ENCODE measurements around the gene TMC8.
"Not testable (repeated sequence)": the region's sequence is repeated elsewhere in the genome, so short reads cannot be mapped to it uniquely, and the experiment has no call there.

Gene TMC8

DNA sequence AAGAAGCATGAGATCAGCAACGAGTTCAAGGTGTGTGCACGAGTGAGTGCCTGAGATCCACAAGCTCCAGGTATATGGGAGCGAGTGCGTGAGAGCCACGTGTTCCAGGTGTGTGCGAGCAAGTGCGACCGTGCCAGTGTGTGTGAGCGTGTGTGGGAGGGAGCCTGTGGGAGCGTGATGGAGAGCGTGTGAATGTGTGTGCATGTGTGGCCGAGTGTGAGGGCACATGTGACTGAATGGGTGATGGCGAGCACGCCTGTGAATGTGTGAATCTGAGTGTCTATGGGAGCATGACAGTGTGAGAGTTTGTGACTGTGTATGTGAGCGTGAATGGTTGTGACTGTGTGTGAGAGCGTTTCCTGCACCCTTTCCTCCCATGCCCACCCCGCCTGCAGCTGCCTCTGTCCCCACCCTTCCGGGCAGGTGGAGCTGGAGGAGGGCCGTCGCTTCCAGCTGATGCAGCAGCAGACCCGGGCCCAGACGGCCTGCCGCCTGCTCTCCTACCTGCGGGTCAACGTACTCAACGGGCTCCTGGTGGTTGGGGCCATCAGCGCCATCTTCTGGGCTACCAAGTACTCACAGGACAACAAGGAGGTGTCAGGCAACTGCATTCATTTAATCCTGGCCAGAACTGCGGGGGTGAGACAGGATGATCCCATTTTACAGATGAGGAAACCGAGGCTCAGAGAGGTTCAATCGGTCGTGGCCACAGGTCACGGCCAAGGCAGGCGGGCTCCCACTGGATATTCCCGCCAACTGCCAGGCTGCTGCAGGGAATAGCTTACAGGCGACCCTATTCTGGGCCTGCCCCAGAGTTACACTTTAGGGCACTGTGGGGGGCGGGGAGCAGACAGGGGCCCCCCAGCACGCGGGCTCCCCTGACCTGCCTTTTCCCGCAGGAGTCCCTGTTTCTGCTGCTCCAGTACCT lies 3.7 kb downstream of the TMC8 start:
- Histone ChIP-seq H3K4me1 (ENCODE audit: control insufficient read depth, insufficient read depth, low read length) (peaks cover 5% of the 10 kb centered on the region), H3K9ac (ENCODE audit: low read depth, low read length) (no peak overlapping the region), H3K4me3 (ENCODE audit: low read depth, low read length) (peak overlapping the region; percentile 22), H3K9me3 (ENCODE audit: control insufficient read depth, insufficient read depth, low read length) (no peaks in the 10 kb centered on the region), H3K36me3 (ENCODE audit: control insufficient read depth, insufficient read depth, low read length) (no peaks in the 10 kb centered on the region), H3K27me3 (ENCODE audit: control insufficient read depth, insufficient read depth, low read length) (peaks cover 27% of the 10 kb centered on the region)

DNA sequence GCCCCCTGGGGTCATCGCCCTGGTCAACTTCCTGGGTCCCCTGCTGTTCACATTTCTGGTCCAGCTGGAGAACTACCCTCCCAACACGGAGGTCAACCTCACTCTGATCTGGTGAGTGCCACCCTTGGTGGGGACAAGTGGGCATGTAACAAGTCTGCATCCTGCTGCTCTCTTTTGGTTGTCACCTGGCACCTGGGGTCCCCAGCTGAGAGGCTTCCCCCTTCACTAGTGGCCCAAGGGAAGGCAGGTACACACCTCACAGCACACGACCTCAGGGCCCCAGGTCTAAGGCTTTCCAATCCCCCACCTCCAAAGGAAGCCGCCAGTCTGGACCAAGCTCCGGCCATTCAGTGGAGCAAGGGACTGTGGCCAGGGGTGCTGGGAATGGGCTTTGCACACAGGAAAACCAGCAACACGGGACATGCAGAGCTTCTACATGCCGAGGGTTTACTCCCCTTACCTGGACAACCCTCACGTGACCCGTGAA lies 4.4 kb downstream of the TMC8 start:
- Histone ChIP-seq H3K9ac (ENCODE audit: low read depth, low read length) (no peak overlapping the region), H3K27me3 (ENCODE audit: control insufficient read depth, insufficient read depth, low read length) (peaks cover 25% of the 10 kb centered on the region), H3K36me3 (ENCODE audit: control insufficient read depth, insufficient read depth, low read length) (no peaks in the 10 kb centered on the region), H3K4me3 (ENCODE audit: low read depth, low read length) (no peak overlapping the region), H3K4me1 (ENCODE audit: control insufficient read depth, insufficient read depth, low read length) (peaks cover 4% of the 10 kb centered on the region), H3K9me3 (ENCODE audit: control insufficient read depth, insufficient read depth, low read length) (no peaks in the 10 kb centered on the region)

DNA sequence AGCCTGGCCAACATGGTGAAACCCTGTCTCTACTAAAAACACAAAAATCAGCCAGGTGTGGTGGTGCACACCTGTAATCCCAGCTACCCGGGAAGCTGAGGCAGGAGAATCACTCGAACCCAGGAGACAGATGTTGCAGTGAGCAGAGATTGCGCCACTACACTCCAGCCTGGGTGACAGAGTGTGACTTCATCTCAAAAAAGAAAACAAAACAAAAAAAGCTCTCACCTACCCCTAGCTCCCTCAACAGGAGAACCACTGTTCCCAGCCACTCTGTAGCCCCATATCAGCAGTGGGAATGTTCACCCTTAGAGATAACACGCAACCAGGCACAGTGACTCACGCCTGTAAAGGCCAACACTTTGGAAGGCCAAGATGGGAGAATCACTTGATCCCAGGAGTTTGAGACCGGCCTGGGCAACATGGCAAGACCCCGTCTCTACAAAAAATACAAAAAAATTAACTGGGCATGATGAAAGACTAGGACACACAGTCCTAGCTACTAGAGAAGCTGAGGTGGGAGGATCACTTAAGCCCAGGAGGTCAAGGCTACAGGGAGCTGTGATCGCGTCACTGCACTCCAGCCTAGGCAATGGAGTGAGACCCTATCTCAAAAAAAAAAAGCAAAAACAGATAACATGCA lies 5.4 kb downstream of the TMC8 start:
- Histone ChIP-seq H3K4me1 (ENCODE audit: control insufficient read depth, insufficient read depth, low read length) (peaks cover 4% of the 10 kb centered on the region), H3K9ac (ENCODE audit: low read depth, low read length) (no peak overlapping the region), H3K36me3 (ENCODE audit: control insufficient read depth, insufficient read depth, low read length) (no peaks in the 10 kb centered on the region), H3K4me3 (ENCODE audit: low read depth, low read length) (no peak overlapping the region), H3K27me3 (ENCODE audit: control insufficient read depth, insufficient read depth, low read length) (peaks cover 18% of the 10 kb centered on the region), H3K9me3 (ENCODE audit: control insufficient read depth, insufficient read depth, low read length) (no peaks in the 10 kb centered on the region)

DNA sequence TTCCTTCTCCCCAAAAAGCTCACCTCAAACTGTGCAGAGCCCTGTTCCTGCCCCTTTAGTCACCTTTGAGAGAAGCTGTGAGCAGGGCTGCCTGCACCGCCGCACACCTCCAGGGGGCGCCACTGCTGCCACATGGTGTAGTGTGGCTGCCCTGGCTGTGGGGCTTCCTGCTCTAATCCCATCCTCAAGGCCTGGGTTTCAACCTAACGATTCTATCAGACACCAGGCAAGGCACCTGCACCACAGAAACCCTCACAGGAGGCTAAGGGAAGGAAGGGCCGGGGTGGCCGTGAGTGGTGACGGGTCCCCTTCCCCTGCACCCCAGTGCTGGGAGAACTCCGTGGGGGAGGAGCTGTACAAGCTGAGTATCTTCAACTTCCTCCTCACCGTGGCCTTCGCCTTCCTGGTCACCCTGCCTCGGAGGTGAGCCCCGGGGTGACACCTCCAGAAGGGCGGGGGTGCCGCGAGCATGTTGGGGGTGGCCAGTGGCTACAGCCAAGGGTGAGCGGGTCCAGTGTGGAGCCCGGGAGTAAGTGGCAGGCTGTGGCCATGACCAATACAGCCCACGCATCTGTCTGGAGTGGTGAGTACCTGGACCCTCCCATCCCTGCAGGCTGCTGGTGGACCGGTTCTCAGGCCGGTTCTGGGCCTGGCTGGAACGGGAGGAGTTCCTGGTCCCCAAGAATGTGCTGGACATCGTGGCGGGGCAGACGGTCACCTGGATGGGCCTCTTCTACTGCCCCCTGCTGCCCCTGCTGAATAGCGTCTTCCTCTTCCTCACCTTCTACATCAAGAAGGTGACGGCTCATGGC lies 7.0 kb downstream of the TMC8 start:
- no peak overlapping the region for H3K4me3 ChIP-seq (ENCODE audit: low read depth, low read length)
- peaks cover 4% of the 10 kb centered on the region for H3K4me1 ChIP-seq (ENCODE audit: control insufficient read depth, insufficient read depth, low read length)
- no peak overlapping the region for H3K9ac ChIP-seq (ENCODE audit: low read depth, low read length)

DNA sequence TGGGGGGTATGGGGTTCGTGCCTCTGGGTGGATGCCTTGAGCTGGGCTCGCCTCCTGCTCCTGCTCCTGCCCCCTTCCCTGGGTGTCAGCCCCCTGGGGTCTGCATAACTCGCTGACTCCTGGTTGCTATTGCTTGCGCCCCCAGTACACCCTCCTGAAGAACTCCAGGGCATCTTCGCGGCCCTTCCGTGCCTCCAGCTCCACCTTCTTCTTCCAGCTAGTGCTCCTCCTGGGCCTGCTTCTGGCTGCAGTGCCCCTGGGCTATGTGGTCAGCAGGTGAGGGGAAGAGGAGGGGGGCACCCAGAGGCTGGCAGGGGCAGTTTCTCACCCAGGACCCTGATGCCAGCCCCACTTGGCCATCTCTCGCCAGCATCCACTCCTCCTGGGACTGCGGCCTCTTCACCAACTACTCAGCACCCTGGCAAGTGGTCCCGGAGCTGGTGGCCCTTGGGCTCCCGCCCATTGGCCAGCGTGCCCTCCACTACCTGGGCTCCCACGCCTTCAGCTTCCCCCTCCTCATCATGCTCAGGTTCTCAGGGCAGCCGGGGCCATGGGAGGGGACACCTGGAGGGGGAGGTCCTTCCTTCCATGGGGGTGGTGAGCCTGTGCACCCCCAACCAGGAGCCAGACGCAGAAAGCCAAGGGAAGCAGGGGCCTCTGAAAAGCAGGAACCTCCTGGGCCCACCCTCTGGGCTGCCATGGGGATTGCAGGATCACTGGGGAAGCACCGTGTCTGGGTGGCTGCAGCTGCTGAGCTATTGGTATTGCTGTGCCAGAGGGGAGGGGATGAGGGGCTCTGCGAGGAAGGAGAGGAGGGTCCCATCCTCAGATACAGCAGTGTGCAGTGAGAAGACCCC lies 7.9 kb downstream of the TMC8 start:
- peaks cover 4% of the 10 kb centered on the region for H3K4me1 ChIP-seq (ENCODE audit: control insufficient read depth, insufficient read depth, low read length)
- no peak overlapping the region for H3K4me3 ChIP-seq (ENCODE audit: low read depth, low read length)
- no peaks in the 10 kb centered on the region for H3K36me3 ChIP-seq (ENCODE audit: control insufficient read depth, insufficient read depth, low read length)
- H3K9me3 ChIP-seq (ENCODE audit: control insufficient read depth, insufficient read depth, low read length) = no peaks in the 10 kb centered on the region
- no peak overlapping the region for H3K9ac ChIP-seq (ENCODE audit: low read depth, low read length)
- peaks cover 5% of the 10 kb centered on the region for H3K27me3 ChIP-seq (ENCODE audit: control insufficient read depth, insufficient read depth, low read length)

More for the DNA sequence above, 7.0 kb downstream of the TMC8 start:
- no peaks in the 10 kb centered on the region for H3K9me3 ChIP-seq (ENCODE audit: control insufficient read depth, insufficient read depth, low read length)
- H3K36me3 ChIP-seq (ENCODE audit: control insufficient read depth, insufficient read depth, low read length) = no peaks in the 10 kb centered on the region
- H3K27me3 ChIP-seq (ENCODE audit: control insufficient read depth, insufficient read depth, low read length) = peaks cover 12% of the 10 kb centered on the region

DNA sequence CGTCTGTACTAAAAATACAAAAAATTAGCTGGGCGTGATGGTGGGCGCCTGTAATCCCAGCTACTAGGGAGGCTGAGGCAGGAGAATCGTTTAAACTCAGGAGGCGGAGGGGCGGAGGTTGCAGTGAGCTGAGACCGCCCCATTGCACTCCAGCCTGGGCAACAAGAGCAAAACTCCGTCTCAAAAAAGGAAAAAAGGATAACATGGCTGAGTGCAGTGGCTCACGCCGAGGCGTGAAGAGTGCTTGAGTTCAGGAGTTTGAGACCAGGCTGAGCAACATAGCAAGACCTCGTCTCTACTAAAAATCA lies 9.2 kb downstream of the TMC8 start:
- not testable (repeated sequence) for H3K9me3 ChIP-seq (ENCODE audit: control insufficient read depth, insufficient read depth, low read length); H3K27me3 ChIP-seq (ENCODE audit: control insufficient read depth, insufficient read depth, low read length); H3K4me1 ChIP-seq (ENCODE audit: control insufficient read depth, insufficient read depth, low read length); H3K9ac ChIP-seq (ENCODE audit: low read depth, low read length); H3K36me3 ChIP-seq (ENCODE audit: control insufficient read depth, insufficient read depth, low read length)
- H3K4me3 ChIP-seq (ENCODE audit: low read depth, low read length) = peak overlapping the region; percentile 8

DNA sequence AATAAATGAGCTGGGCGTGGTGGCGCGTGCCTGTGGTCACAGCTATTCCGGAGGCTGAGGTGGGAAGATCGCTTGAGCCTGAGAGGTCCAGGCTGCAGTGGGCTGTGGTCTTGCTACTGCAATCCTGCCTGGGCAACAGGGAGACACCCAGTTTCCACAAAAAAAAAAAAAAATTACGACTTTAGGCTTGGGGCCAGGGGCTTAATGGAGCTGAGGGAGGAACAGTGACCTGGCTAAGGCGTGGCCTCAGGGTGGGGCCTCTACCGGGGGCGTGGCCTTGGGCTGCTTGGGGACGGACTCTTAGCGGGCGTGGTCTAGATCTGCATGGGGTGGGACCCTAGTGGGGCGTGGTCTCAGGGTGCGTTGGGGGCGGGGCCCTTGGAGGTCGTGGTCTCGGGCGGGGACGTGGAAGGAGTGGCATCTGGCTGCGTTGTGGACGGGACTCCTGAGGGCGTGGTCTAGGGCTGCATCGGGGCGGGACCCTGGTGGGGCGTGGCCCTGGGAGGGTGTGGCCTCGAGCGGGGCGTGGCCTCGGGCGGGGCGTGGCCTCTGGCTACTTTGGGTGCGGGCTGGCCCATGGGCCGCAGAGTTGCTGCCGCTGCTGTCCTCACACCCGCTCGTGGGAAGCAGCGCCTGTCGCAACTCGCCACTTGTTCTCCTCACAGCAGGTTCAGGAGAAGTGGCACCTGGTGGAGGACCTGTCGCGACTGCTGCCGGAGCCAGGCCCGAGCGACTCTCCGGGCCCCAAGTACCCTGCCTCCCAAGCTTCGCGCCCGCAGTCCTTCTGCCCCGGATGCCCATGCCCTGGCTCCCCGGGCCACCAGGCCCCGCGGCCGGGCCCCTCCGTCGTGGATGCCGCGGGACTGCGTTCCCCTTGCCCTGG lies 9.8 kb downstream of the TMC8 start:
- Histone ChIP-seq H3K9ac (ENCODE audit: low read depth, low read length) (peak overlapping the region; percentile 24), H3K4me3 (ENCODE audit: low read depth, low read length) (peak overlapping the region; percentile 45), H3K9me3 (ENCODE audit: control insufficient read depth, insufficient read depth, low read length) (no peaks in the 10 kb centered on the region), H3K27me3 (ENCODE audit: control insufficient read depth, insufficient read depth, low read length) (no peaks in the 10 kb centered on the region), H3K4me1 (ENCODE audit: control insufficient read depth, insufficient read depth, low read length) (no peaks in the 10 kb centered on the region), H3K36me3 (ENCODE audit: control insufficient read depth, insufficient read depth, low read length) (no peaks in the 10 kb centered on the region)

DNA sequence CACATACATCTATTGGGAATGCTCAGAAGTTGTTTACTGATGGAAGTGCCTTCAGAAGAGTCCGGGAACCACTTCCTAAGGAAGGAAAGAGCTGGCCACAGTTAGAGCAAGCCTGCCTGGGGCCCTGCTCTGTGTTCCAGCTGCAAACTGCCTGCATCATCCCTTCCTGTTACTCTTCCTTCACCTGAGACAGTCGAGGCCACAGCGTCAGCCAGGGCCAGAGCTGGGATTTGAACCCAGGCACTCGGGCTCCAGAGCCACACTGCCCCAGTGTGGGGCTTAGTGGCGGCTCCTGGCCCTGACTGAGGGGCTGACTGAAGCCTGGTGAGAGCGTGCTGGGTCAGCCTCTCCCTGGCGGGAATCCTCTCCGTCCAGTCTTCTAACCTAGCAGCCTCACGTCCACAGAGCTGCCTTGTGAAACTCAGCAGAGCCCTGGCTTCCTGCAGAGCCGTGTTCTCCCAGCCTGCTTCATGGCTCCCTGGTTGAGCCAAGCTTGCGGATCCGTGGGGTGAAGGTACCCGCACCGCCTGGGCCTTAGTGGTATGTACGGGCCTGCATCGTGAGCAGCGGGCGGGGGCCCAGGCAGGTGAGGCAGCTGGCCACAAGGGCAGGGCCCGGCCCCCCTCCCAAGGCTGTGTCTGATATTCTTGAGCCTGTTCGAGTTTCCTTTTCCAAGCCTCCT lies 11.0 kb downstream of the TMC8 start:
- Histone ChIP-seq H3K4me3 (ENCODE audit: low read depth, low read length) (no peak overlapping the region), H3K9me3 (ENCODE audit: control insufficient read depth, insufficient read depth, low read length) (no peaks in the 10 kb centered on the region), H3K36me3 (ENCODE audit: control insufficient read depth, insufficient read depth, low read length) (peaks cover under 1% of the 10 kb centered on the region), H3K27me3 (ENCODE audit: control insufficient read depth, insufficient read depth, low read length) (no peaks in the 10 kb centered on the region), H3K9ac (ENCODE audit: low read depth, low read length) (no peak overlapping the region), H3K4me1 (ENCODE audit: control insufficient read depth, insufficient read depth, low read length) (no peaks in the 10 kb centered on the region)

DNA sequence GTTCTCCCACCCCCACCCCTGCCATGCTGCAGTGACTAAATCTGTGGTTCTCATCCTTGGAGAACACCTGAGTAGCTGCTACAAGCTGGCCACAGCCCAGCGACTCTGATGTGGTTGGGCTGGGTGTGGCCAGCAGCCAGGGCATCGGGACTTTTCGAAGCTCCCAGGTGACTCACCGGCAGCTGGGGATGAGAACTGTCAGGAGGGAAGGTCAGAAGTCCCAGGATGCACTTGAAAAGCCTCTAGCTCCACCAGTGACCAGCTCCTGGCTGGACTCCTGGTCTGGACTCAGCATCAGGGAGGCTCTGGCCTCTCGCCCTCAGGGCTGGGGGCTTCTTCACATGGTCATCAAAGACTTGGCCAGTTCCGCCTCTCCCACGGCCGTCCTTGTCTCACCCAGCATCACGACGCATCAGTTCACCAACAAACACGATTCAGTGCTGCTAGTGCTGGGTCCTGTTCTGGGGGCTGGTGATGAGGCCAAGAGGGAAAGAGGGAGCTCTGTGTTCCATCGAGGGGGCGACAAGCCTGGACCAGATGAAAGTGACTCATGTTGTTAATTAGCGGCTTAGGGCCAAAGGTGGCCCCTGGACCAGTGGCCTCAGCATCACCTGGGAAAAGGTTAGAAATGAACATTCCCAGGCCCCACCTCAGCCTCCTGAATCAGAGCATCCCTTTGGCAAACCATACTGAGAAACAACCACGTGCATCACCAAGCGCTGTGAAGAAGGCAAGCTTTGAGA lies 11.7 kb downstream of the TMC8 start:
- Histone ChIP-seq H3K9me3 (ENCODE audit: control insufficient read depth, insufficient read depth, low read length) (no peaks in the 10 kb centered on the region), H3K9ac (ENCODE audit: low read depth, low read length) (no peak overlapping the region), H3K4me1 (ENCODE audit: control insufficient read depth, insufficient read depth, low read length) (no peaks in the 10 kb centered on the region), H3K27me3 (ENCODE audit: control insufficient read depth, insufficient read depth, low read length) (no peaks in the 10 kb centered on the region), H3K4me3 (ENCODE audit: low read depth, low read length) (no peak overlapping the region), H3K36me3 (ENCODE audit: control insufficient read depth, insufficient read depth, low read length) (peaks cover 2% of the 10 kb centered on the region)
